SIG-M5 treated with dmso at 0.1 percent for 504 hours (cell line): ENCODE data around the gene SPINK5.
A peak's percentile ranks its signal among the peaks of the same experiment; 100 is the strongest.

Experiments
- DNase-seq: peaks from one replicate; lab custom pipeline; 2025; ENCODE audit not compliant: unreplicated experiment; lab: John Stamatoyannopoulos, UW

The SPINK5 gene

DNA sequence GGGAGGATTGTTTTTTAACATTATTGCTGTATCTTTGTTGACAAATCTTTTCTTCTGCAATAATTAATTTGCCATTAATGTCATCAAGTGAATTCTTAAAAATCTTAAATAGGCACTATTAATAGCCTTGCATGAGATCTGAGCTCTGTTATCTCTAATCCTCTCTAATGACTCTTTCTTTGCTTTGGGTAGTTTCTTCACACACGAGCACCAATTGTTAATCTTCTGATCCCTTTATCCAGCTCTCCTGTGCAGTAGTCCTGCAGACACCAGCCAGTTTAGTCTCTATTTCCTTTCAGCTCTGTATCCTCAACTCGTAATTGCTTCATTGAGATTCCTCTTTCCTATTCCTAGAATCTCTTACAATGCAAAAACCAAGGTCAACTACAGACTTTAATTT lies 112.7 kb downstream of the SPINK5 start:
- DNase-seq: no peak

DNA sequence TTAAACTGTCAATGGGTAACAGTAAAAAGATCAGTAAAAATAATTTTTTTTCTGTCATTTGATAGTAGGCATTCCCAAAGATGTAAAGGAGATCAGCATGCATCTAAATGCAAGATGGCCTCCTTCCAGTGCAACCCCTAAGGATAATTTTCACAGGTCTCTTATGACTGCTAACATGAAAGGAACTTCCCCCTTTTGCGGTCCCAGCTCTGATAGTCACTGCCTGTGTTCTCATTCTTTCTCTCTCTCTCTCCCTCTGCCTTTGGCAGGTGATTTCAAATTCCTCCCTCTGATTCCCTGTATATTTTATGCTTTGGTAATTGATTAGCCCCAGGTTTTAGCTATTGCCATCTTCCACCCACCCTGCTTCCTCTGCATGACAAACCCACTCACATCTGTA lies 113.4 kb downstream of the SPINK5 start:
- DNase-seq: no peak

GRCh38 chr5:148179234-148179824 lies 115.5 kb downstream of the SPINK5 start:
- peak; percentile 62 for DNase-seq

- peak; percentile 78 for DNase-seq
Measured at GRCh38 chr5:148186248-148187003, 122.6 kb downstream of the SPINK5 start.
